ENCODE results near the gene LRP1B.

GRCh38 chr2:141187075-141187439 lies 943.8 kb downstream of the LRP1B start:
- TF ChIP-seq, protein P1, sequence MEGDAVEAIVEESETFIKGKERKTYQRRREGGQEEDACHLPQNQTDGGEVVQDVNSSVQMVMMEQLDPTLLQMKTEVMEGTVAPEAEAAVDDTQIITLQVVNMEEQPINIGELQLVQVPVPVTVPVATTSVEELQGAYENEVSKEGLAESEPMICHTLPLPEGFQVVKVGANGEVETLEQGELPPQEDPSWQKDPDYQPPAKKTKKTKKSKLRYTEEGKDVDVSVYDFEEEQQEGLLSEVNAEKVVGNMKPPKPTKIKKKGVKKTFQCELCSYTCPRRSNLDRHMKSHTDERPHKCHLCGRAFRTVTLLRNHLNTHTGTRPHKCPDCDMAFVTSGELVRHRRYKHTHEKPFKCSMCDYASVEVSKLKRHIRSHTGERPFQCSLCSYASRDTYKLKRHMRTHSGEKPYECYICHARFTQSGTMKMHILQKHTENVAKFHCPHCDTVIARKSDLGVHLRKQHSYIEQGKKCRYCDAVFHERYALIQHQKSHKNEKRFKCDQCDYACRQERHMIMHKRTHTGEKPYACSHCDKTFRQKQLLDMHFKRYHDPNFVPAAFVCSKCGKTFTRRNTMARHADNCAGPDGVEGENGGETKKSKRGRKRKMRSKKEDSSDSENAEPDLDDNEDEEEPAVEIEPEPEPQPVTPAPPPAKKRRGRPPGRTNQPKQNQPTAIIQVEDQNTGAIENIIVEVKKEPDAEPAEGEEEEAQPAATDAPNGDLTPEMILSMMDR (conservative IDR thresholded peaks at IDR 0.05 in 1 of 2, IDR thresholded peaks at IDR 0.05 in 1 of 2; ENCODE audit: low read depth in 1 of 2, low read length in 2 of 2), result no peak
- TF ChIP-seq EZH2 (IDR thresholded peaks at IDR 0.05; ENCODE audit: low read length, missing control alignments), result no peak

All from fibroblast of lung (primary cell).